Tracheal epithelial cell (primary cell): Measurements from ENCODE around the gene PLEKHN1. TPM values are rescaled to one million over a fixed set of nuclear protein-coding genes. Genes with fewer than 3 reads are reported as not detected.

Experiments used
- total RNA-seq: library from RNA; depleted of rRNA; stranded (reverse); fragments of >200 nt; gene quantifications from 2 replicates; pipeline ENCODE4 v1.2.1, GENCODE V29; 2014

PLEKHN1 gene, protein sequence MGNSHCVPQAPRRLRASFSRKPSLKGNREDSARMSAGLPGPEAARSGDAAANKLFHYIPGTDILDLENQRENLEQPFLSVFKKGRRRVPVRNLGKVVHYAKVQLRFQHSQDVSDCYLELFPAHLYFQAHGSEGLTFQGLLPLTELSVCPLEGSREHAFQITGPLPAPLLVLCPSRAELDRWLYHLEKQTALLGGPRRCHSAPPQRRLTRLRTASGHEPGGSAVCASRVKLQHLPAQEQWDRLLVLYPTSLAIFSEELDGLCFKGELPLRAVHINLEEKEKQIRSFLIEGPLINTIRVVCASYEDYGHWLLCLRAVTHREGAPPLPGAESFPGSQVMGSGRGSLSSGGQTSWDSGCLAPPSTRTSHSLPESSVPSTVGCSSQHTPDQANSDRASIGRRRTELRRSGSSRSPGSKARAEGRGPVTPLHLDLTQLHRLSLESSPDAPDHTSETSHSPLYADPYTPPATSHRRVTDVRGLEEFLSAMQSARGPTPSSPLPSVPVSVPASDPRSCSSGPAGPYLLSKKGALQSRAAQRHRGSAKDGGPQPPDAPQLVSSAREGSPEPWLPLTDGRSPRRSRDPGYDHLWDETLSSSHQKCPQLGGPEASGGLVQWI
- total RNA-seq, result 3.6 and 9.2 TPM in 2 replicates

DNA sequence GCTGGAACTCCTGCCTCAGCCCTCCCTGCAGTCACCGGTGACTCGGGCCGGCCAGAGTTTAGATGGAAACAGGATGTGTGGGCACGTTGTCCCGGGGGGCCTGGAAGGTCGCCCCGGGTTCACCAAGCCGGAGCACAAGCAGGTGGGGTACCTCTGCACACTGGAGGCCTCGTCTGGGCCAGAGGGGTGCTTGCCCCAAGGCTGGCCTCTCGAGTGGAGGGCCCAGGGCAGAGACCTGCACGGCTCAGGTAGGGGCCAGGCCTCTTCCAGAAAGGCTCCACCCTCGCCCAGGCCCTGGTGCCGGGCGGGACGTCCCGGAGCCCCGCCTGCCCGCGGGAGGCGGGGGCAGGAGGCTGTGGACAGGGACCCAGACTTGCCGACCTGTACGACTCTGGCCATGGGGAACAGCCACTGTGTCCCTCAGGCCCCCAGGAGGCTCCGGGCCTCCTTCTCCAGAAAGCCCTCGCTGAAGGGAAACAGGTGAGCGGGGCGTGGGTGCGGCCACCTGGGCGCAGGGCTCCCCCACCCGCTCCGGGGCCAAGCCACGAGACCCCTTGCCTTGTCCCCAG, at the start of gene PLEKHN1:
Gene PLEKHN1 (plus strand): TSS at position 348 of the 569 bp plus-strand sequence. CDS start 50 bp downstream, at position 398.

DNA sequence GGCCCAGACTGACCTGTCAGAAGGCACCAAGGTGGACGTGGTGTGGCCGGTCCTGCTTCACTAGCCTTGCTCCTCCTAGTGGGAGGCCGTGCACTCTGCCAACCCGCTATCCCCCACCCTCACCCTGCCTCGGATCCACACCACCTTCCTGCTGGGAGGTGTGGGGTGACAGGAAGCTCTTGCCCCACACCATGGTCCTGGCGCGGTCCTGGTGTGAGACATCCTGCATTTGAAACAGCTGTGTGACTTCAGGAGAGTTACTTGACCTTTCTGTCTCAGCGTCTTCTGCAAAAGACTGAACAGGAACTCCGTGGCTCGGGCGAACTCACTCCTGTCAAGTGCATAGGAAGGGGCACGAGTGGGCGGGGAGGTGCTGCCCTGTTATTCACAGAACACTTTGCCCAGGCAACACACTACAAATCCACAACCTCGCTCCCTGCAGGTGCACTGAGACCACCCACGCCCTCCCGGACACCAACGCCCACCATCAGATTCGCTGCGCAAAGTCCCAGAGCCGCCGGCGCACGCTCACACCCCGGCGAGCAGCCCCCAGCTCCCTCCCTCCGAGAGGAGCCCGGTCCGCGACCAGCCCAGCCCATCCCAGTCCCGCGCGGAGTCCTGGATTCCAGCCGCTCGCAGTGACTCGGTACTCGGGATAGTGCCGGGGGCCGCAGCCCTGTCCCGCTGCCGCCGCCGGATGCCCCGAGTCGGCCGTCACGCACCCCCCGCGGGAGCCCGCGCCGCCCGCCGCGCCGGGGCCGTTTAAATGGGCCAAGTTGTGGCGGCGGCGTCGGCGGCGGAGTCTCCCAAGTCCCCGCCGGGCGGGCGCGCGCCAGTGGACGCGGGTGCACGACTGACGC, 42.9 kb upstream of the PLEKHN1 start, which contains the start of gene SAMD11:
Gene SAMD11 (plus strand): TSS at position 793 of the 860 bp plus-strand sequence. CDS start 509 bp downstream, outside the sequence.

GRCh38 chr1:958823-959730, 7.2 kb upstream of the PLEKHN1 start, which contains the start of gene NOC2L:
NOC2L (minus strand) TSS chr1:959256; CDS start chr1:959240, 16 bp downstream.

GRCh38 chr1:960363-961131, 5.7 kb upstream of the PLEKHN1 start, which contains the start of gene KLHL17:
KLHL17 (plus strand) TSS chr1:960584; CDS start chr1:960694, 110 bp downstream.

GRCh38 chr1:981955-982558, 15.8 kb downstream of the PLEKHN1 start, which contains the start of gene PERM1:
PERM1 (minus strand) TSS chr1:982093; CDS start chr1:981029, 1,064 bp downstream.

GRCh38 chr1:999725-1000356, 33.6 kb downstream of the PLEKHN1 start, which contains the start of gene HES4:
HES4 (minus strand) TSS chr1:1000097; CDS start chr1:999973, 124 bp downstream.

DNA sequence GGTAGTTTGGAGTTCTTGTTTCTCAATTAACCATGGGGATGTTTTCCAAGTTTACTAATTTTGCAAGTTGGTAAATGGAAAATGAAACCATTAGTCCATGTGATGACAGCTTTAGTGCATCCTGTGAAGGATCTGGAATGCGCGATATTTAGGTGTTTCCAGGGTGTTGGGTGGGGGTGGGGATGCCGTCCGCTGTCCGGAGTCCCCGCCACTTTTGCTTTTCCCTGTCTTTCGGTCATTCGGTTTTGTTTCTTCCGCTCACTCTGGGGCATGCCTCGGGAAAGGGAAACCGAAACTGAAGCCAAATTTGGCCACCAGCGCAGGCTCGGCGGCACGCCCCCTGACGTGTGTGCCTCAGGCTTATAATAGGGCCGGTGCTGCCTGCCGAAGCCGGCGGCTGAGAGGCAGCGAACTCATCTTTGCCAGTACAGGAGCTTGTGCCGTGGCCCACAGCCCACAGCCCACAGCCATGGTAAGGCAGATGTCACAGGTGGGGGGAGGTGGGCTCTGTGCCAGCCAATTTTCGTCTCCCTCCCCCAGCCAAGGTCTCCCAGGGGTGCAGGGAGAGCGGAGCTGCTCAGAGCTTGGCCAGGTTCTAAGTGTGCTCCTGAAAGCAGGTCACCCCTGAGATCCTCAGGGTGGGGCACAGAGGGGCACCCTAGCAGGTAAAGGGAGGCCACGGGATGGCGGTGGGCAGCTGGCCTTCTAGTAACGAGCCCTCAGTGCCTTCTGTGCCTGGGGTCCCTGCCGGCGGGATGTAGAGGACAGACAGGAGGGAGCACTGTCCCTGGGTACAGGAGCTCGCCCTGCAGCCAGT, 47.0 kb downstream of the PLEKHN1 start, which contains the start of gene ISG15:
Gene ISG15 (plus strand): TSS at position 393 of the 817 bp plus-strand sequence. CDS start 77 bp downstream, at position 470.

DNA sequence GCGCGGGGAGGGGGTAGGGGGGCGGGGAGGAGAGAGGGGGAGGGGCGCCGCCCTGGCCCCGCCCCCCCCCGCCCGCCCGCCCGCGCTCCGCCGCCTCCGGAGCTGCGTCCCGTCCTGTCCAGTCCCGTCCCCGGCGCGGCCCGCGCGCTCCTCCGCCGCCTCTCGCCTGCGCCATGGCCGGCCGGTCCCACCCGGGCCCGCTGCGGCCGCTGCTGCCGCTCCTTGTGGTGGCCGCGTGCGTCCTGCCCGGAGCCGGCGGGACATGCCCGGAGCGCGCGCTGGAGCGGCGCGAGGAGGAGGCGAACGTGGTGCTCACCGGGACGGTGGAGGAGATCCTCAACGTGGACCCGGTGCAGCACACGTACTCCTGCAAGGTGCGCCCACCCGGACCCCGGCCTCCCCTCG, 53.7 kb downstream of the PLEKHN1 start, which contains the start of gene AGRN:
Gene AGRN (plus strand): TSS at position 121 of the 405 bp plus-strand sequence. CDS start 53 bp downstream, at position 174.

Other genes starting within 250 kb of the PLEKHN1 start
- gene SAMD11, start 42.6 kb upstream of the PLEKHN1 start, total RNA-seq, result 0.48 and 0.64 TPM in 2 replicates
- 103 and 146 TPM in 2 replicates for gene NOC2L, start 7.2 kb upstream of the PLEKHN1 start, total RNA-seq
- 6.8 and 11.6 TPM in 2 replicates for gene KLHL17, start 5.9 kb upstream of the PLEKHN1 start, total RNA-seq
- gene PERM1, start 15.6 kb downstream of the PLEKHN1 start, total RNA-seq, result not detected in 2 replicates
- gene HES4, start 33.6 kb downstream of the PLEKHN1 start, total RNA-seq, result 62.2 and 126 TPM in 2 replicates
- gene ISG15, start 47.0 kb downstream of the PLEKHN1 start, total RNA-seq, result 43.3 and 86.5 TPM in 2 replicates
- 187 and 236 TPM in 2 replicates for gene AGRN, start 53.6 kb downstream of the PLEKHN1 start, total RNA-seq
- 3.8 and 5.1 TPM in 2 replicates for gene RNF223, start 107.8 kb downstream of the PLEKHN1 start, total RNA-seq
- 8.0 and 10.2 TPM in 2 replicates for gene C1orf159, start 149.6 kb downstream of the PLEKHN1 start, total RNA-seq
- not detected in 2 replicates for gene TTLL10, start 207.4 kb downstream of the PLEKHN1 start, total RNA-seq
- 0.64 and 1.9 TPM in 2 replicates for gene TNFRSF18, start 240.1 kb downstream of the PLEKHN1 start, total RNA-seq
- not detected in 2 replicates for gene TNFRSF4, start 247.7 kb downstream of the PLEKHN1 start, total RNA-seq